Loucy (cell line): ENCODE data around the gene C2orf49.

Experiments used
- H2AFZ ChIP-seq: fragments of 200-600 bp; sonication (generic); 2 replicates; pipeline ENCODE4 v1.6.0; 2016; ENCODE audit warnings: antibody characterized with exemption, mild to moderate bottlenecking, low read length, moderate library complexity
- H3F3A ChIP-seq: fragments of 200-600 bp; 2 replicates; pipeline ENCODE4 v1.6.0; 2016; ENCODE audit warnings: antibody characterized with exemption, low read depth, mild to moderate bottlenecking
- H3K27me3 ChIP-seq: fragments of 200-600 bp; sonication (generic); 2 replicates; pipeline ENCODE4 v1.6.1; 2014; ENCODE audit warnings: low read length, mild to moderate bottlenecking; ENCODE audit not compliant: insufficient read depth, poor library complexity, severe bottlenecking
- H3K36me3 ChIP-seq: fragments of 200-600 bp; sonication (generic); 2 replicates; pipeline ENCODE4 v1.6.1; 2016; ENCODE audit warnings: low read length; ENCODE audit not compliant: insufficient read depth
- H3K4me1 ChIP-seq: fragments of 200-600 bp; sonication (generic); 2 replicates; pipeline ENCODE4 v1.5.1; 2014; ENCODE audit warnings: low read length, mild to moderate bottlenecking; ENCODE audit not compliant: insufficient read depth, poor library complexity, severe bottlenecking
- H3K4me2 ChIP-seq: fragments of 200-600 bp; sonication (generic); 2 replicates; pipeline ENCODE4 v1.6.0; 2014; ENCODE audit warnings: antibody characterized with exemption, low read length, low read depth, mild to moderate bottlenecking; ENCODE audit not compliant: poor library complexity, severe bottlenecking
- H3K4me3 ChIP-seq: fragments of 200-600 bp; sonication (generic); 2 replicates; pipeline ENCODE4 v1.5.1; 2014; ENCODE audit warnings: low read length, mild to moderate bottlenecking, mixed read lengths; ENCODE audit not compliant: poor library complexity, severe bottlenecking
- H3K79me2 ChIP-seq: fragments of 200-600 bp; sonication (generic); 2 replicates; pipeline ENCODE4 v1.6.1; 2014; ENCODE audit warnings: low read length; ENCODE audit not compliant: insufficient read depth
- H3K9ac ChIP-seq: fragments of 200-600 bp; sonication (generic); 2 replicates; pipeline ENCODE4 v1.6.0; 2014; ENCODE audit warnings: mild to moderate bottlenecking, low read depth, low read length, moderate library complexity; ENCODE audit not compliant: poor library complexity, severe bottlenecking
- H3K9me2 ChIP-seq: fragments of 200-600 bp; sonication (generic); replicated peaks from 2 replicates; pipeline ENCODE4 v1.6.1; 2016; ENCODE audit warnings: low read depth, low read length, mixed read lengths
- H3K9me3 ChIP-seq: fragments of 200-600 bp; sonication (generic); 2 replicates; pipeline ENCODE4 v1.6.1; 2014; ENCODE audit warnings: mild to moderate bottlenecking, antibody characterized with exemption, low read length, low read depth; ENCODE audit not compliant: insufficient read depth
- H4K20me1 ChIP-seq: fragments of 200-600 bp; sonication (generic); 2 replicates; pipeline ENCODE4 v1.6.0; 2014; ENCODE audit warnings: antibody characterized with exemption, low read length, mild to moderate bottlenecking; ENCODE audit not compliant: insufficient read depth, poor library complexity, severe bottlenecking
- CTCF ChIP-seq: fragments of 200-600 bp; sonication (generic); conservative IDR thresholded peaks from 2 replicates; pipeline ENCODE4 v1.5.1; 2014; ENCODE audit warnings: mild to moderate bottlenecking, antibody characterized with exemption, low read length
- EZH2phosphoT487 ChIP-seq: fragments of 200-600 bp; IDR thresholded peaks from 2 replicates; pipeline ENCODE4 v1.6.1; 2018; ENCODE audit warnings: antibody characterized with exemption, mild to moderate bottlenecking, moderate library complexity, borderline replicate concordance

The C2orf49 gene

GRCh38 chr2:105337122-105338019 is at the start of gene C2orf49:
Gene C2orf49 (plus strand): TSS chr2:105337540. CDS start chr2:105337588, 48 bp downstream.
- Histone ChIP-seq H3K27me3 (no peaks in the 10 kb centered on the region), H3K79me2 (peaks cover 55% of the 10 kb centered on the region), H3K4me2 (peak within 1 kb of the TSS; percentile 96), H3K9ac (peak within 1 kb of the TSS; percentile 85), H3K9me3 (no peaks in the 10 kb centered on the region), H3K9me2 (no peaks in the 10 kb centered on the region), H2AFZ (peak within 1 kb of the TSS; percentile 95), H3K4me3 (peak within 1 kb of the TSS; percentile 87), H3K4me1 (peaks cover 47% of the 10 kb centered on the region), H3K36me3 (peaks cover 14% of the 10 kb centered on the region; the same call in 1 of the 2 replicates), H4K20me1 (peaks cover 28% of the 10 kb centered on the region), H3F3A (0 out of 2 replicates have a peak, but pooled peaks cover 2% of the 10 kb centered on the region)
- TF ChIP-seq CTCF = no peak
- no peak for TF ChIP-seq EZH2phosphoT487

- Histone ChIP-seq H3F3A (no peaks in the 10 kb centered on the region), H3K4me2 (no peak overlapping the region), H3K27me3 (no peaks in the 10 kb centered on the region), H3K4me3 (no peak overlapping the region), H3K36me3 (peaks cover 93% of the 10 kb centered on the region; the same call in 1 of the 2 replicates), H3K4me1 (no peaks in the 10 kb centered on the region), H3K9ac (no peak overlapping the region), H3K9me3 (no peaks in the 10 kb centered on the region), H3K9me2 (no peaks in the 10 kb centered on the region), H4K20me1 (no peaks in the 10 kb centered on the region), H3K79me2 (peaks cover 3% of the 10 kb centered on the region; the same call in 1 of the 2 replicates), H2AFZ (no peak overlapping the region)
- TF ChIP-seq CTCF (peak; percentile 77), EZH2phosphoT487 (no peak)
Measured at GRCh38 chr2:105287692-105288091, 49.6 kb upstream of the C2orf49 start.

- Histone ChIP-seq H3K4me3 (no peak overlapping the region), H3K36me3 (peaks cover 93% of the 10 kb centered on the region; the same call in 1 of the 2 replicates), H3K9me3 (no peaks in the 10 kb centered on the region), H3K9ac (no peak overlapping the region), H3K9me2 (no peaks in the 10 kb centered on the region), H3K27me3 (no peaks in the 10 kb centered on the region), H3F3A (no peaks in the 10 kb centered on the region), H2AFZ (no peak overlapping the region), H3K4me2 (no peak overlapping the region), H3K79me2 (peaks cover 3% of the 10 kb centered on the region; the same call in 1 of the 2 replicates), H4K20me1 (no peaks in the 10 kb centered on the region), H3K4me1 (no peaks in the 10 kb centered on the region)
- no peak for TF ChIP-seq CTCF
- no peak for TF ChIP-seq EZH2phosphoT487
Measured at GRCh38 chr2:105288133-105288532, 49.2 kb upstream of the C2orf49 start.
